VCaP (cell line): ENCODE results near the gene TRPC4.
"Not testable (repeated sequence)": the region's sequence is repeated elsewhere in the genome, so short reads cannot be mapped to it uniquely, and the experiment has no call there.

Experiments used
- H3K27ac ChIP-seq: fragments of 450-650 bp; 2 replicates; pipeline ENCODE4 v1.5.1; 2017
- TF ChIP-seq, protein P1 (sequence below): fragments of 450-650 bp; conservative IDR thresholded peaks from 2 replicates; pipeline ENCODE4 v1.5.1; 2017; ENCODE audit warnings: mild to moderate bottlenecking, moderate library complexity

TRPC4 gene

DNA sequence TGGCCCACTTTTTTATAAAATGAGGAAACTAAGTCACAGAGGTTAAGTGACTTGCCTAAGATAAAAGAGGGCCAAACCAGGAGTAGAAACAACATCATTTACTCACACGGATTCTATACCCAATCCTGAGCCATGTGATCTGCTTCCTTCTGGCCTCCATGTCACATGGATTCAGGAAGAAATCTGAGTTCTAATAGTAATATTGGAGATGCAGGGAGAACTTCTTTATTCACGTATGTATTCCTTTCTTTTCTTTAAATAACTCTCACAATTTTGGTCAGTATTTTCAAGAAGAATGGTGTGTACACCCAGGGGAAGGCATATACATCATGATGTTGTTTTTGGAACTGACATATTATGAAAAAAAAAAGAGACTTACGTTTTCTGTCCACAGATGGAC, 272.8 kb downstream of the TRPC4 start:
- H3K27ac ChIP-seq, result no peak overlapping the region; the same call in 1 of the 2 replicates
- TF ChIP-seq, protein P1, sequence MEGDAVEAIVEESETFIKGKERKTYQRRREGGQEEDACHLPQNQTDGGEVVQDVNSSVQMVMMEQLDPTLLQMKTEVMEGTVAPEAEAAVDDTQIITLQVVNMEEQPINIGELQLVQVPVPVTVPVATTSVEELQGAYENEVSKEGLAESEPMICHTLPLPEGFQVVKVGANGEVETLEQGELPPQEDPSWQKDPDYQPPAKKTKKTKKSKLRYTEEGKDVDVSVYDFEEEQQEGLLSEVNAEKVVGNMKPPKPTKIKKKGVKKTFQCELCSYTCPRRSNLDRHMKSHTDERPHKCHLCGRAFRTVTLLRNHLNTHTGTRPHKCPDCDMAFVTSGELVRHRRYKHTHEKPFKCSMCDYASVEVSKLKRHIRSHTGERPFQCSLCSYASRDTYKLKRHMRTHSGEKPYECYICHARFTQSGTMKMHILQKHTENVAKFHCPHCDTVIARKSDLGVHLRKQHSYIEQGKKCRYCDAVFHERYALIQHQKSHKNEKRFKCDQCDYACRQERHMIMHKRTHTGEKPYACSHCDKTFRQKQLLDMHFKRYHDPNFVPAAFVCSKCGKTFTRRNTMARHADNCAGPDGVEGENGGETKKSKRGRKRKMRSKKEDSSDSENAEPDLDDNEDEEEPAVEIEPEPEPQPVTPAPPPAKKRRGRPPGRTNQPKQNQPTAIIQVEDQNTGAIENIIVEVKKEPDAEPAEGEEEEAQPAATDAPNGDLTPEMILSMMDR, result no peak

GRCh38 chr13:37595162-37595561, 274.4 kb downstream of the TRPC4 start:
- TF ChIP-seq, protein P1, result no peak
- H3K27ac ChIP-seq, result peak overlapping the region; percentile 36

DNA sequence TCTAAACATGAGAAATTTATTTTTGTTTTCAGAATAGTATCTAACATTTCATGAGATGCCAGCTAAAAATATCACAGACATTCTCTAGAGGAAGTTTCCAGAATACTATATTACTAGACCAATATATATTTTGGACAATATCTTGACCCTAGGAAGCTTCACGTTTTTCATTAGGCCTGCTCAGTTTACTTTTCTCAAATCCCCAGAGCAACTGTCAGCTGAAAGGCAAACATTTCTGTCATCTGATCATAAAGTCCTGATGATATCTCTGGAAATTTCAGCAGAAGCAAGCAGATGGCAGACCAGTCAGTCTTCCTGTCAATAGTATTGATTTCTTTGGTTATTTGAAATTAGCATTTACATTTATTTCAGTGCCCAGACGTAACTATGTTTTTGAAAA, 275.0 kb downstream of the TRPC4 start:
- peak overlapping the region; percentile 36 for H3K27ac ChIP-seq
- TF ChIP-seq, protein P1, result no peak

DNA sequence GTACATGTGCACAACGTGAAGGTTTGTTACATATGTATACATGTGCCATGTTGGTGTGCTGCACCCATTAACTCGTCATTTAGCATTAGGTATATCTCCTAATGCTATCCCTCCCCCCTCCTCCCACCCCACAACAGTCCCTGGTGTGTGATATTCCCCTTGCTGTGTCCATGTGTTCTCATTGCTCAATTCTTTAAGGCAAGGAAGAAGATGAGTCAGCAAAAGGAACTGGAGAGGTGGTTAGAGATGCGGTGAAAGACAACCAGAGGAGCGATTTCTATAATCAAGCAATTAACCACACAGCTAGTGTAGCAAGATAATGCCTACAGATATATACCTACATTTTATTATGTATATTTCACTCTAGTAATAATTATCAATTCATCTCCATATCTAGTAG, 280.2 kb downstream of the TRPC4 start:
- not testable (repeated sequence) for H3K27ac ChIP-seq

- no peak overlapping the region for H3K27ac ChIP-seq
- TF ChIP-seq, protein P1, result no peak
Observed at GRCh38 chr13:37587236-37587635, 282.3 kb downstream of the TRPC4 start.
